Measurements from ENCODE around the gene ABHD13.

Gene ABHD13

GRCh38 chr13:108223687-108224503, 5.7 kb downstream of the ABHD13 start:
- no peak for DNase-seq (ENCODE audit: low read depth, low spot score)
- H3K9me3 ChIP-seq (ENCODE audit: control insufficient read depth, insufficient read depth, low read length) = no peaks in the 10 kb centered on the region
- WGBS (ENCODE audit: insufficient coverage, insufficient read length) = no CpG with 5 or more reads among the region's 7 CpGs
- H3K4me1 ChIP-seq (ENCODE audit: control insufficient read depth, insufficient read depth, low read length) = no peaks in the 10 kb centered on the region
- no peak overlapping the region for H3K4me3 ChIP-seq (ENCODE audit: low read length)
- H3K36me3 ChIP-seq (ENCODE audit: control insufficient read depth, insufficient read depth, low read length) = 0 out of 2 replicates have a peak, but pooled peaks cover 2% of the 10 kb centered on the region
- no peaks in the 10 kb centered on the region for H3K27me3 ChIP-seq (ENCODE audit: control insufficient read depth, insufficient read depth, low read length)
- H3K27ac ChIP-seq (ENCODE audit: low read length) = no peak overlapping the region

- no peak overlapping the region for H3K4me3 ChIP-seq (ENCODE audit: low read length)
- no CpG with 5 or more reads among the region's 1 CpG for WGBS (ENCODE audit: insufficient coverage, insufficient read length)
- 0 out of 2 replicates have a peak, but pooled peaks cover 2% of the 10 kb centered on the region for H3K36me3 ChIP-seq (ENCODE audit: control insufficient read depth, insufficient read depth, low read length)
- no peak overlapping the region for H3K27ac ChIP-seq (ENCODE audit: low read length)
- DNase-seq (ENCODE audit: low read depth, low spot score) = no peak
- H3K9me3 ChIP-seq (ENCODE audit: control insufficient read depth, insufficient read depth, low read length) = no peaks in the 10 kb centered on the region
- no peaks in the 10 kb centered on the region for H3K4me1 ChIP-seq (ENCODE audit: control insufficient read depth, insufficient read depth, low read length)
- H3K27me3 ChIP-seq (ENCODE audit: control insufficient read depth, insufficient read depth, low read length) = no peaks in the 10 kb centered on the region
These were observed 7.2 kb downstream of the ABHD13 start for GRCh38 chr13:108225440-108225839.

- H3K4me1 ChIP-seq (ENCODE audit: control insufficient read depth, insufficient read depth, low read length) = no peaks in the 10 kb centered on the region
- no peak overlapping the region for H3K27ac ChIP-seq (ENCODE audit: low read length)
- no peaks in the 10 kb centered on the region for H3K9me3 ChIP-seq (ENCODE audit: control insufficient read depth, insufficient read depth, low read length)
- no peak overlapping the region for H3K4me3 ChIP-seq (ENCODE audit: low read length)
- H3K36me3 ChIP-seq (ENCODE audit: control insufficient read depth, insufficient read depth, low read length) = 0 out of 2 replicates have a peak, but pooled peaks cover 2% of the 10 kb centered on the region
- WGBS (ENCODE audit: insufficient coverage, insufficient read length) = no CpG with 5 or more reads among the region's 1 CpG
- no peaks in the 10 kb centered on the region for H3K27me3 ChIP-seq (ENCODE audit: control insufficient read depth, insufficient read depth, low read length)
- no peak for DNase-seq (ENCODE audit: low read depth, low spot score)
These were observed 8.0 kb downstream of the ABHD13 start for GRCh38 chr13:108226184-108226583.

- Histone ChIP-seq H3K4me3 (ENCODE audit: low read length) (no peak overlapping the region), H3K27ac (ENCODE audit: low read length) (no peak overlapping the region), H3K9me3 (ENCODE audit: control insufficient read depth, insufficient read depth, low read length) (no peaks in the 10 kb centered on the region), H3K36me3 (ENCODE audit: control insufficient read depth, insufficient read depth, low read length) (0 out of 2 replicates have a peak, but pooled peaks cover 2% of the 10 kb centered on the region), H3K27me3 (ENCODE audit: control insufficient read depth, insufficient read depth, low read length) (no peaks in the 10 kb centered on the region), H3K4me1 (ENCODE audit: control insufficient read depth, insufficient read depth, low read length) (no peaks in the 10 kb centered on the region)
- DNase-seq (ENCODE audit: low read depth, low spot score) = no peak
- no CpG with 5 or more reads among the region's 1 CpG for WGBS (ENCODE audit: insufficient coverage, insufficient read length)
These were observed 9.6 kb downstream of the ABHD13 start for GRCh38 chr13:108227651-108228272.

- Histone ChIP-seq H3K9me3 (ENCODE audit: control insufficient read depth, insufficient read depth, low read length) (no peaks in the 10 kb centered on the region), H3K4me3 (ENCODE audit: low read length) (no peak overlapping the region), H3K4me1 (ENCODE audit: control insufficient read depth, insufficient read depth, low read length) (no peaks in the 10 kb centered on the region), H3K27me3 (ENCODE audit: control insufficient read depth, insufficient read depth, low read length) (no peaks in the 10 kb centered on the region), H3K36me3 (ENCODE audit: control insufficient read depth, insufficient read depth, low read length) (0 out of 2 replicates have a peak, but pooled peaks cover 2% of the 10 kb centered on the region), H3K27ac (ENCODE audit: low read length) (no peak overlapping the region)
- DNase-seq (ENCODE audit: low read depth, low spot score) = no peak
These were observed 12.2 kb downstream of the ABHD13 start for GRCh38 chr13:108230377-108230776.

- Histone ChIP-seq H3K27me3 (ENCODE audit: control insufficient read depth, insufficient read depth, low read length) (no peaks in the 10 kb centered on the region), H3K4me1 (ENCODE audit: control insufficient read depth, insufficient read depth, low read length) (no peaks in the 10 kb centered on the region), H3K4me3 (ENCODE audit: low read length) (no peak overlapping the region), H3K9me3 (ENCODE audit: control insufficient read depth, insufficient read depth, low read length) (no peaks in the 10 kb centered on the region), H3K27ac (ENCODE audit: low read length) (no peak overlapping the region), H3K36me3 (ENCODE audit: control insufficient read depth, insufficient read depth, low read length) (no peaks in the 10 kb centered on the region)
- DNase-seq (ENCODE audit: low read depth, low spot score) = no peak
- WGBS (ENCODE audit: insufficient coverage, insufficient read length) = no CpG with 5 or more reads among the region's 4 CpGs
These were observed 31.0 kb downstream of the ABHD13 start for GRCh38 chr13:108249150-108249549.

GRCh38 chr13:108257248-108257647, 39.1 kb downstream of the ABHD13 start:
- no peaks in the 10 kb centered on the region for H3K36me3 ChIP-seq (ENCODE audit: control insufficient read depth, insufficient read depth, low read length)
- no peaks in the 10 kb centered on the region for H3K27me3 ChIP-seq (ENCODE audit: control insufficient read depth, insufficient read depth, low read length)
- no CpG with 5 or more reads among the region's 2 CpGs for WGBS (ENCODE audit: insufficient coverage, insufficient read length)
- no peak for DNase-seq (ENCODE audit: low read depth, low spot score)
- H3K27ac ChIP-seq (ENCODE audit: low read length) = no peak overlapping the region
- no peaks in the 10 kb centered on the region for H3K4me1 ChIP-seq (ENCODE audit: control insufficient read depth, insufficient read depth, low read length)
- H3K4me3 ChIP-seq (ENCODE audit: low read length) = no peak overlapping the region
- no peaks in the 10 kb centered on the region for H3K9me3 ChIP-seq (ENCODE audit: control insufficient read depth, insufficient read depth, low read length)

- H3K4me1 ChIP-seq (ENCODE audit: control insufficient read depth, insufficient read depth, low read length) = no peaks in the 10 kb centered on the region
- H3K27me3 ChIP-seq (ENCODE audit: control insufficient read depth, insufficient read depth, low read length) = no peaks in the 10 kb centered on the region
- no peaks in the 10 kb centered on the region for H3K9me3 ChIP-seq (ENCODE audit: control insufficient read depth, insufficient read depth, low read length)
- no peak overlapping the region for H3K27ac ChIP-seq (ENCODE audit: low read length)
- DNase-seq (ENCODE audit: low read depth, low spot score) = no peak
- no peak overlapping the region for H3K4me3 ChIP-seq (ENCODE audit: low read length)
- H3K36me3 ChIP-seq (ENCODE audit: control insufficient read depth, insufficient read depth, low read length) = no peaks in the 10 kb centered on the region
- WGBS (ENCODE audit: insufficient coverage, insufficient read length) = no CpG with 5 or more reads among the region's 9 CpGs
These were observed 45.6 kb downstream of the ABHD13 start for GRCh38 chr13:108263621-108264355.

GRCh38 chr13:108266321-108266990, 48.3 kb downstream of the ABHD13 start:
- no peak overlapping the region for H3K4me3 ChIP-seq (ENCODE audit: low read length)
- WGBS (ENCODE audit: insufficient coverage, insufficient read length) = no CpG with 5 or more reads among the region's 10 CpGs
- H3K27ac ChIP-seq (ENCODE audit: low read length) = no peak overlapping the region

GRCh38 chr13:108267347-108267746, 49.2 kb downstream of the ABHD13 start:
- no peaks in the 10 kb centered on the region for H3K9me3 ChIP-seq (ENCODE audit: control insufficient read depth, insufficient read depth, low read length)
- peaks cover 1% of the 10 kb centered on the region; the same call in 1 of the 2 replicates for H3K4me1 ChIP-seq (ENCODE audit: control insufficient read depth, insufficient read depth, low read length)
- no peak overlapping the region for H3K4me3 ChIP-seq (ENCODE audit: low read length)
- no peaks in the 10 kb centered on the region for H3K27me3 ChIP-seq (ENCODE audit: control insufficient read depth, insufficient read depth, low read length)
- H3K36me3 ChIP-seq (ENCODE audit: control insufficient read depth, insufficient read depth, low read length) = no peaks in the 10 kb centered on the region
- no peak overlapping the region for H3K27ac ChIP-seq (ENCODE audit: low read length)
- DNase-seq (ENCODE audit: low read depth, low spot score) = no peak
- WGBS (ENCODE audit: insufficient coverage, insufficient read length) = no CpG with 5 or more reads among the region's 4 CpGs

More at GRCh38 chr13:108266321-108266990, 48.3 kb downstream of the ABHD13 start:
- Histone ChIP-seq H3K36me3 (ENCODE audit: control insufficient read depth, insufficient read depth, low read length) (no peaks in the 10 kb centered on the region), H3K27me3 (ENCODE audit: control insufficient read depth, insufficient read depth, low read length) (no peaks in the 10 kb centered on the region), H3K4me1 (ENCODE audit: control insufficient read depth, insufficient read depth, low read length) (peaks cover 1% of the 10 kb centered on the region; the same call in 1 of the 2 replicates), H3K9me3 (ENCODE audit: control insufficient read depth, insufficient read depth, low read length) (no peaks in the 10 kb centered on the region)
- DNase-seq (ENCODE audit: low read depth, low spot score) = no peak

Data from iPS DF 6.9 (cell line).